Body of pancreas (tissue), 4 donors: ENCODE measurements around the gene ATP7B. TPM values are rescaled to one million over a fixed set of nuclear protein-coding genes. Genes with fewer than 3 reads are reported as not detected.
A peak's percentile ranks its signal among the peaks of the same experiment; 100 is the strongest.

Experiments used
- ATAC-seq: fragments of 150-250 bp; one replicate; pipeline ENCODE4 v1.9.1; 2016
- DNase-seq, 4 donors: peaks; one replicate each; pipeline ENCODE4 v3.0.0-alpha.2; 2019
- H3K27ac ChIP-seq, 4 donors: fragments of 200-600 bp; sonication (generic); 1 replicate in 3 of 4; 2 replicates in 1 of 4; pipeline versions ENCODE4 v1.5.1 to v1.6.1; 2016 to 2019; ENCODE audit warnings: mild to moderate bottlenecking in 1 of 4, mixed read lengths in 1 of 4, moderate library complexity in 1 of 4
- H3K27me3 ChIP-seq, 2 donors: fragments of 200-600 bp; sonication (generic); one replicate each; pipeline ENCODE4 v1.6.0; 2016; ENCODE audit warnings: mild to moderate bottlenecking in 1 of 2
- H3K36me3 ChIP-seq, 2 donors: fragments of 200-600 bp; sonication (generic); replicated peaks in 1 of 2; 2 replicates each; pipeline ENCODE4 v1.5.1; 2016; ENCODE audit warnings: low read depth in 2 of 2; ENCODE audit not compliant: insufficient read depth in 1 of 2
- H3K4me1 ChIP-seq: fragments of 200-600 bp; sonication (generic); one replicate; pipeline ENCODE4 v1.6.0; 2016
- H3K4me3 ChIP-seq, 2 donors: fragments of 200-600 bp; sonication (generic); 1 replicate in 1 of 2; 2 replicates in 1 of 2; pipeline ENCODE4 v1.5.1; 2016 to 2019
- H3K9me3 ChIP-seq, 3 donors: fragments of 200-600 bp; sonication (generic); 1 replicate in 2 of 3; 2 replicates in 1 of 3; pipeline ENCODE4 v1.5.1; 2016
- CTCF ChIP-seq, 7 experiments: fragments of 450-650 bp in 4 of 7; fragments of 200-600 bp in 3 of 7; sonication (generic) in 3 of 7; IDR thresholded peaks; one replicate each; pipeline ENCODE4 v1.5.1; 2016 to 2019; ENCODE audit warnings: antibody characterized with exemption in 7 of 7
- POLR2A ChIP-seq, 3 donors: fragments of 450-650 bp; IDR thresholded peaks; one replicate each; pipeline ENCODE4 v1.6.1; 2016; ENCODE audit warnings: antibody characterized with exemption in 3 of 3, mild to moderate bottlenecking in 2 of 3
- WGBS, 2 donors: methylation state at CpG; one replicate each; pipeline ENCODE4 v1.1.5; 2017; 5-methylcytosine and 5-hydroxymethylcytosine counted together
- intact Hi-C: fragments of 100-400 bp; cut with DNase I; formaldehyde crosslinking; loops from one replicate; pipeline ENCODE4 v1.15.1; 2023
- total RNA-seq, 2 donors: library from RNA; depleted of rRNA; stranded (reverse); fragments of >200 nt; gene quantifications; one replicate each; pipeline ENCODE4 v1.1.0, GENCODE V29; 2016

The ATP7B gene
- total RNA-seq, 2 donors from 2014 or later, result 5.7 to 6.9 TPM

- Histone ChIP-seq H3K27me3 (no peaks in the 10 kb centered on the region), H3K4me3 (no peak overlapping the region), H3K4me1 (peaks cover 15% of the 10 kb centered on the region), H3K36me3 (no peaks in the 10 kb centered on the region), H3K9me3 (no peaks in the 10 kb centered on the region), H3K27ac (no peak overlapping the region)
- TF ChIP-seq POLR2A (IDR thresholded peaks at IDR 0.05), result no peak
- no peak for TF ChIP-seq CTCF (IDR thresholded peaks at IDR 0.05)
- intact Hi-C loops, result loop anchor here (10.0 kb wide), 2 partner anchors 115 to 195 kb away; partner anchors contain the start of gene NEK5
- ATAC-seq (no peak), DNase-seq (no peak)
- WGBS, 2 donors, result 57 to 58% methylated on average over 6 of the region's 6 CpGs
These were observed 1.3 kb downstream of the ATP7B start for GRCh38 chr13:52009946-52010345.

- ATAC-seq, result no peak
- Histone ChIP-seq H3K4me3 (no peak overlapping the region), H3K36me3 (no peaks in the 10 kb centered on the region), H3K27ac (no peak overlapping the region), H3K27me3 (no peaks in the 10 kb centered on the region), H3K9me3 (no peaks in the 10 kb centered on the region), H3K4me1 (peaks cover 7% of the 10 kb centered on the region)
- no peak for DNase-seq
- 75 to 84% methylated on average over 8 of the region's 8 CpGs for WGBS, 2 donors
- no peak for TF ChIP-seq CTCF (IDR thresholded peaks at IDR 0.05)
- TF ChIP-seq POLR2A (IDR thresholded peaks at IDR 0.05), result no peak
- intact Hi-C loops, result loop anchor here (10.0 kb wide), 2 partner anchors 118 to 192 kb away; partner anchors contain the start of gene NEK5
These were observed 4.6 kb downstream of the ATP7B start for GRCh38 chr13:52006523-52007245.

- Histone ChIP-seq H3K4me1 (peaks cover 5% of the 10 kb centered on the region), H3K4me3 (no peak overlapping the region), H3K9me3 (no peaks in the 10 kb centered on the region), H3K27me3 (no peaks in the 10 kb centered on the region), H3K36me3 (no peaks in the 10 kb centered on the region), H3K27ac (no peak overlapping the region)
- intact Hi-C loops, result loop anchor here (10.0 kb wide), 2 partner anchors 119 to 191 kb away; partner anchors contain the start of gene NEK5
- ATAC-seq (no peak), DNase-seq (no peak)
- WGBS, 2 donors, result 85 to 92% methylated on average over 13 of the region's 13 CpGs
- TF ChIP-seq CTCF (IDR thresholded peaks at IDR 0.05) (no peak), POLR2A (IDR thresholded peaks at IDR 0.05) (no peak)
These were observed 5.3 kb downstream of the ATP7B start for GRCh38 chr13:52005841-52006522.

- Histone ChIP-seq H3K36me3 (no peaks in the 10 kb centered on the region), H3K27me3 (no peaks in the 10 kb centered on the region), H3K9me3 (no peaks in the 10 kb centered on the region), H3K4me1 (peaks cover 6% of the 10 kb centered on the region), H3K27ac (no peak overlapping the region), H3K4me3 (no peak overlapping the region)
- 63 to 81% methylated on average over 4 to 7 of the region's 7 CpGs for WGBS, 2 donors
- ATAC-seq (peak; percentile 11), DNase-seq (no peak)
- intact Hi-C loops, result loop anchor here (10.0 kb wide), 2 partner anchors 120 to 190 kb away; partner anchors contain the start of gene NEK5
- TF ChIP-seq CTCF (IDR thresholded peaks at IDR 0.05), result no peak
- TF ChIP-seq POLR2A (IDR thresholded peaks at IDR 0.05), result no peak
These were observed 6.6 kb downstream of the ATP7B start for GRCh38 chr13:52004511-52005170.
